HG02884 (cell line): ENCODE data around the gene SLCO4A1.
A peak's percentile ranks its signal among the peaks of the same experiment; 100 is the strongest.

Experiments
- ATAC-seq: cut with Tn5 transposase; IDR thresholded peaks from one replicate; pipeline ENCODE4 v1.9.1; 2021; ENCODE audit warnings: mild to moderate bottlenecking, moderate library complexity; ENCODE audit not compliant: unreplicated experiment

The SLCO4A1 gene

DNA sequence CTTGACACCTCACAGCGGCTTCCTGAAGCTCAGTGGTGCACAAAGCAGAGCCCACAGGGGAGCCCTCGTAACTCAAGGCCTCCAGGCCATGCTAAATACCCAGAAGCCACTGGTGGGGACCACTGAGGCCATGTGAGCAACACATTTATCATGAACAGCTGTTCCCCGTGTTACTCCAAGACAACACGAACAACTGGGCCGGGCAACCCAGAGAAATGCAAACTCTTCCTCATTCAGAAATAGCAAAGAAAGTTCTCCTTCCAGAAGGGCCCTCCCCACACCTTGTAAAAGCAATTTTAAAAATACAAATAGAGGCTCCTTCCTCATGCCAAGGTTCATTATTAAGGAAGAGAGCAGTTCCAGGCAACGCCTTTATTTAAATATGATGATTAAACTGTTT, 36.3 kb upstream of the SLCO4A1 start:
- ATAC-seq = no peak

DNA sequence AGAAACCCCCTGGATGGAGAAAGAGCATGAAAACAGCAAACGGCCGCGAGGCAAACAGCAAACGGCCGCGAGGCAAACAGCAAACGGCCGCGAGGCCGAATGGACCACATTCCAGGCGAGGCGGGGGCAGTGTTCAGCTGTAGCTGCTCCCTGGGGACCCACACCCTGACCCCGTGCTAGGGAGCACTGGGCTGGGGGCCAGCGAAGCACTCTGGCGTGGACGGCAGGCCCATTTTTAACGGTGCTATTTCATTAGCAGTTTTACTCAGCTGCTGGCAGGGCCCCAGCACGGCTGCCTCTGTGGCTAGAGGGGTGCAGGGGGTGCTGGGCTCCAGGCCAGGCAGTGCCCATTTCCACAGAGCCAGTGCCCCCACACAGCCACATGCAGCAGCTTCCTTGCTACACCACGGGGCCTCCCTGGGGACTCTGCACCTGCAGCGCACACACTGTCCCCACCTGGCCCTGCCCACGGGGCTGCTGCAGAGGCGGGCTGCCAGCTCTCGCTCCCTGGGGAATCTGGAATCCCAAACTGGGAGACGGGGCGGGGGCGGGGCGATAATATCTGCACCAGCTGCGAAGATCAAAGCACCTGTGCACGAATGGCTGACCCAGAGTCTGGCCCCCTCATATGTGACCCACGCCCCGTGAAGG, 35.6 kb upstream of the SLCO4A1 start:
- no peak for ATAC-seq

DNA sequence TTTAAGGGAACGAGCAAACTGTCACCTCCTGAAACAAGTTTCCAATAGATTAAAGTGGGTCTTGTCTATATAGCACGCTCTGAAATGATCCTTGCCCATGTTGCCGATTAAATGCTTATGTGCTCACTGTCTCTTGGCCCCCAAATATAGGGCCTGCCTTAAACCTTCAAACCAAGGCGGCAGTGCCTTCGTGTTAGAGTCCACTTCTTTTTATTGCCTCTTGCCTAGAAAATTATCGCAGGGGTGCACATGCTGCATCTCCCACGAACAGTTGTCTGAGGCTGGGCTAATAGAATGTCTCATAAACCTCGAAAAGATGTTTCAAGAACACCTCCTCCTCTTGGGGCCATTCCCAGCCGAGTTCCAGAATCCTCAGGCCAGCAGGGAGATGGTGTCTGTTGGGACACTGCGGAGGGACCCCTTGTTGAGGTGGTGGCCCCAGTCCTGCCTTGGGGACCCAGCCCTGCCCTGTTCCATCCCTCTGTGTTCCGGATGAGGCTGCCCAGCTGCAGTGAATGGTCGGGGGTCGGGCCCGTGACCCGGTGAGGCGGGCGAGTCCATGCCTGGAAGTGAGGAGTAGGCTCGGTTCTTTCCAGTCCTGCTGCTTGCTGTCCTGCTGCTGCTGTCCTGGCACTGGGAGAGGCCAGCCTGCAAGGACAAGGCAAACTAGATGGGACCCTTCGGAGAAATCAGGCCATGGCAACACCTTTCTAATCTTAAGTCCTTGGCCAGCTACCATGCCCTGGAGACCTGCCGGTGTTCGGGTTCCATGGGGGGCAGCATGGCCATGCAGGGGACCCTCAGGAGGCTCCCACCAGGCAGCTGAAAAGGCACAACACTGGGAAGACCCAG, 34.7 kb upstream of the SLCO4A1 start:
- ATAC-seq = no peak

DNA sequence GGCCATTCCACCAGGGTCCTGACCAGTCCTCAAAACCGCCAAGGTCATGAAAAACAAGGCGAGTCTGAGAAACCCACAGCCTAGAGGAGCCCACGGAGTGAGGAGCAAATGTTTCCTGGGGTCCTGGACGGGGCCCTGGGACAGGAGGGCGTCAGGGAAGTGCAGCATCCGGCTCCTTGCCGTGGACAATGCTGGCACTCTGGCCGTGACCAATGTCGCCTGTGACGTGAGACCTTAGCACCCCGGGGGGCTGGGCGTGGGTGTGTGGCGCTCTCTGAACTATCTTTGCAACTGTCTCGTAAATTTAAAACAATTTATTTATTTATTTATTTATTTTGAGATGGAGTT, 34.1 kb upstream of the SLCO4A1 start:
- no peak for ATAC-seq

DNA sequence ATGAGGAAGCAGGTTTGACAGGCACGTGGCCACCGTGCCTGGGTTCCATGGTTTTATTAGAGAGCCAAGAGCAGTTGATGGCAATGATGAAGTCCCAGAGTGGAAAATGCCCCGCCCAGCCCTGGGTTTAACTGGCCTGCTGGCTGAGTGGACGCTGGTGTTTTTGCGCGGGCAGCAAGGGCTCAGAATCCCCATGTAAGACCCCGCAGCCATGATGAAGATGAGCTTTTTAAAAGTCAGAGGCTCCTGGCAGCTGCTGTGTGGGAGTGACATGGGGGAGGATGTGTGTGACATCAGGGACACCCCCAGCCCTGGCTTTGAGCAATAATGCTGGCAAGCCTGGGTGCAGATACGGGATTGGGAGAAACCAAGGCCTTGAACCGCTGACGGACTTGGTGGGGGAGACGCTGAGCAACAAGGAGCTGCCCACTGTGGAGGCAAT, 33.0 kb upstream of the SLCO4A1 start:
- ATAC-seq = no peak

DNA sequence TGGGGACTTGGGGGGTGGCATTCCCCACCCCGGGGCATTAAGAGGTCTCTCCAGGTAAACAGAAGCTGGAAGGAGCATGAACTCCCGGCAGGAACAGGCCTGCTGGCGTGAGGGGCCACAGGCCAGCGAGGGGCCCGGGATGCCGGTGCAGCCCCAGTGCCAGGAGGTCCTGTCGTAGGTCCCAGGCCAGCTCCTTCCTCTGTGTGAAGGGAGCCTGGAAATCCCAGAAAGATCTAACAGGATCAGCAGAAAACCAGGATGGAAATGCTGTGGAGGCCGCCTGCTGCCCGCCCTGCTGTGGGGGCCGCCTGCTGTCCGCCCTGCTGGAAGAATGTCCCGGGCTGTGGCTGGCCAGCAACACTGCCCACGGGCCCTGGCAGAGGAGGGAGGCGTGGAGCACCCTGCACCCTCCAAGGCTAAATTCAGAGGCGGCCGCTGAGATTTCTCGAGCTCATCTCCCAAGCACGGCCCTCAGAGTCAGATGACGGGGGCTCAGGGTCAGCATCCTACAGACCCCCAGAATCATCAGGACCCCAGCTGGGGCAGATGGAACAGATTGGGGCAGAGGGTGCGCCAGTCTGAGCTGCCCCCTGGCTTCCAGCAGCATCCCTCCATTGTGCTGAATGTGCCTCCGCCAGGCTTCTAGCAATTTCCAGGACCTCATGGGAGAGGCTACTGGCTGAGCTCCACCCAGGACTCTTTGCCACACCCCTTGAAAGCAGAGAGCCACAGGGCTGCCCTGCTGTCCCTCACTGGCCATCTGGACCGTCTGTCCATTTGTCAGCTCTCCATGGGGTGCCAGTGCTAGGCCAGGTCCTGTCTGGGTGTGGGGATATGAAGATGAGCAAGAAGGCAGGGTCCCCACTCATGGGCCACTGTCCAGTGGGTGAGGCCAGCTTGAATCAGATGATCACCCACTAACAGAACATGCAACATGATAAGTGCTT, 32.2 kb upstream of the SLCO4A1 start:
- ATAC-seq = no peak

GRCh38 chr20:62611012-62611411, 31.3 kb upstream of the SLCO4A1 start:
- no peak for ATAC-seq

- no peak for ATAC-seq
These were observed 30.5 kb upstream of the SLCO4A1 start for GRCh38 chr20:62611819-62612218.

DNA sequence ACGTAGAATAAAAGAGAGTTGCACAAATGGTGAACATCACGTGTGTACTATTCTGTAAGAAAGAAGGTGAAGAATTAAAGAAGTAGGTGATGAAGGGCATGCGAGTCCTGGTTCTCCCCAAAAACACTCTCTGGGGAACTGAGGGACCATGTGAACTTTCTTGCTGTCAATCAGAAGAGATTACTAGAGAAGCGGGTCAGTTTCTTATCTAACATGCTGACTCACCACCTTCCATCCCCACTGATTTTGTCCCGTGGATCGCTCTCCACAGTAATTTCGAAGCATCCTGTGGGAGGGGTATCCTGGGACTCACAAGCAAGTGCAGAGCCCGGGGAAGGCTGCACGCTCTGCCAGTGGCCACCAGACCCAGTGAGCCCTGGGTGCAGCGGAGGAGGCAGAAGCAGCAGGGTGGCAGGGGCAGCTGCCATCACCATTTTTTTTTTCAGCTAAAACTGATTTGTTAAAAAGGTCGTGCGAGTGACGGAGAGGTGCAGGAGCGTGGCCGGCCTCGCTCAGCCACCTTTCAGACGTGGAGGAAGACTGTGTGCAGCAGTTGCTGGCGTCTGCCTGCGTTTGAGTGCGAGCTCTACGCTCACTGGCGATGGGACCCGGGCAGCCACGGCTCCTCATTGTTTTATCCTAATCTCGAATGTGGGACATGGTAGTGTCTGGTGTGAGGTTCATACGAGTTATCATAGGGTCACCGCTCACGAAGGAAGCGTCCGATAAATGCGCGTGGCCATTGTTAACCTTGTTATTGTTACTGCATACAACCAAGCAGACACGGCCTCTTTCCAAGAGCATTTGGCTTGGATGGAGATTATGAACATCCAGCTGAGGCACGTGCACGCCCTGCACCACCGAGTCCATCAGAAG, 28.0 kb upstream of the SLCO4A1 start:
- no peak for ATAC-seq

GRCh38 chr20:62614961-62615680, 27.2 kb upstream of the SLCO4A1 start:
- ATAC-seq = no peak

GRCh38 chr20:62615750-62616251, 26.5 kb upstream of the SLCO4A1 start:
- ATAC-seq = no peak

DNA sequence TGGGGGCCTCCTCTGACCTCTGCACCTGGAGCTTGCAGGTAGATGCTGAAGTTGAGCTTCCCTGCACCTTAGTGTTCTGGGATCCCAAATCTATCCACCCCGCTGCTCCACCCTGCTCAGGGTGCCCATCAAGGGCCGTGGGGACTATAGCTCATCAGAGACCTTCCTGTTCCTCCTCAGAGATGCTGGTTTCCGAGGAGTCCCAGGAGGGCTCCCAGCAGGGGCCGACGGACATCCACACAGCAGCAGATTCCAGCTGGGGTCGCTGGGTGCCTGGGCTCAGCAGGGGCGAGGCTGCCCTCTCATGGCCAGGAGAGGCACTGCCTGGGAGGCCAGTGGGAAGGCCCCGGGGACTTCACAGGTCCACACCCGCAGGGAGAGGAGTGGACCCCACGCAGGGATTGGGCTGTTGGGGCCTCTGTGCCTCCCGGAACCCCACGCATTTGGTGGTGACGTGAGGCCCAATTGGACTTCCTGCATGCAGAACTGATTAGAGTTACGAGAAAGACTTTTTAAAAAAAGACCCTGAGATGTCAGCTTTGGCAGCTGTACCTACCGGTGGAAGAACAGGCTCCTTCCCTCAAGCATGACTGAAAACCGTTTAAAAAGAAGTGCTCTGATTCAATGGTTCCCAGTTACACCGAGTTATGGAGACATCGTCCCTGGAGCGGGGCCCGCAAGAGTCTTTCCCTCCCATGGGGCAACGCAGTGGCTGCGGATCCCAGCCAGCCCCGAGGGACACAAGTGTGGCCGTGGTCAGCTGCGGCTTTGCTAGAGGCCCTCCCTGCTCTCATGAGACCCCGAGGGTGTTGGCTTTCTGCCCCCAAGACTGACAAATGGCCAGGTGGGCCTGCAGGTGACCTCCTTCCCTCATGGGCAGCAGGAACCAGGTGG, 25.3 kb upstream of the SLCO4A1 start:
- peak; percentile 63 for ATAC-seq

GRCh38 chr20:62617711-62618483, 24.4 kb upstream of the SLCO4A1 start:
- ATAC-seq = no peak

DNA sequence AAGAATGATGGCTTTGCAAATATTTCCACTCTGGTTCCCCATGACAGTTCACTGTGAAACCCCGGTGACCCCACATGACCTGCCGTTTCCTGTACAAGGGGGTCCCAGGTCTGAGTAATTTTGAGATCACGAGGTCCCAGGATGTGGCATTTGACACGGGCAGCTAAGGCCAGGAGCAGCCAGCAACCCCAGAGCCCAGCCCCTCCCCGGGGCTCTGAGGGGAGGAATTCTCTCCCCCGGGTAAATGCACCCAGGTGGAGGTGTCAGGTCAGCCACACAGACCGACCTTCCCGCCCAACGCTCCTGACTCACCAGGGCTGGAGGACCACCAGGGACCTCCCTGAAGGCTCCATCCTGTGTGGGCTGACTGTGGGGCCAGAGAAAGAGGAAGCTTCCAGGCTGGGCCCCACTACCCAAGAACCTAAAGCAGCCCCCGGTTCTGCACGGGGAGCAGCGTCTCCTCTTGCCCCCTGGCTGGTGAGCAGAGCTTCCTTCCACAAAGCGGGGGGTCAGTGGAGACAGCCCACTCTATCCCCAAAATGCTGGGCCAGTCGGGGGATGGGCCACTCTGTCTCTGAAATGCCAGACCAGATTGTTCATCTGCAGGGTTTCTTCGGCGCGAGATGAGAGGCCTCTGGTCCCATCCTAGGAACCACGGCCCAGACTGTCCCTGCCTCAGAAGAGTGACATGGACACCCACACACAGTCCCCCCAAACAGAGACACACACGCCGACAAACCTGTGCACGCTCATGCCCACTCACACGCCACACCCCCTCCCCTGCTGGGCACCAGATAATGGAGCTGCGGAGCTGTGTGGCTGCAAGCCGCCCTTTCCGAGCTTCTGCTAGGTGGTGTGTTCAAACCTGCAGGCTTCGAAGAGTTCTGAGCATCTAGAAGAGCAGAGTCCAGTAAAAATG, 23.4 kb upstream of the SLCO4A1 start:
- no peak for ATAC-seq

DNA sequence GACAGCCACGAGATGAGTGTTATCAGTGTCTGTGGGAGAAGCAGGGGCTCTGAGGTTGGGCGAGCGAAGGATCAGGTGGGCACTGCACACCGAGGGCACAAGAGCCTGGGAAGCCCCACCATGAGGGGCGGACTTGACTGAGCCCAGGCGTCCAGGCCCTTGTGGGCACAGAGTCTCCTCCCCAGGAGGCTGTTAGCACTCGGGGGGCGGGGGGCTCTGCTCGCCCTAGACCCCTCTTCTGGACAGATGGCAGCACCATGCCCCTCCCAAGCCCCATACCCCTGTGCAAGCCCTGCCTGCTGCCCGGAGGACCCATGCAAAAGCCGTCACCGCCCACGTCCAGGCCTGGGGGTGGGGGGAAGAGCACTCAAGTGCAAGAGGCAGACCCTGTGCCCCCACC, 21.7 kb upstream of the SLCO4A1 start:
- ATAC-seq = no peak

GRCh38 chr20:62621251-62622110, 20.8 kb upstream of the SLCO4A1 start:
- no peak for ATAC-seq
